ENCODE data around the gene IQGAP1. TPM values are rescaled to one million over a fixed set of nuclear protein-coding genes. Genes with fewer than 3 reads are reported as not detected.

Gene IQGAP1
- total RNA-seq, 1 experiment from 2014 or later = 72.4 TPM

DNA sequence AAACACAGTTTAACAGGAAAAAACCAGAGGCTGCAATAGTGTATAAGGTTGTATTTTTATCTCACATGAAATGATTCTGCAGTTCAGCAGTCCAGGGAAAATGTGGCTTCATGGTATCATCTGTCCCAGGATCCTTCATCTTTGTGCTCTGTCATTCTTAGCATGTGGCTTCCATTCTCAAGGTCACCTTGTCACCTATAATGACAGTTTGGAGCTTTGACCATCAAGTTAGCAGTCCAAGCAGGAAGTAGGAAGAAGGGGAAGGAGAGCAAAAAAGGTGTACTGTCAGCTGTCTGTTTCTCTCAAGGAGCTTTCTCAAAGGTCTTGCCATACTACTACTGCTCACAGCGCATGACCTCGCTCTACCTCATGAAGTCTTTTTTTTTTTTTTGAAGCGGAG lies 83.1 kb downstream of the IQGAP1 start:
- H3K27ac ChIP-seq (ENCODE audit: insufficient read length, low read depth, low read length) = no peak overlapping the region
- H3K9ac ChIP-seq (ENCODE audit: extremely low read depth, insufficient read length, low read length) = no peak overlapping the region
- H3K27me3 ChIP-seq (ENCODE audit: insufficient read depth, low read length) = no peaks in the 10 kb centered on the region
- H2BK12ac ChIP-seq (ENCODE audit: insufficient read length, low read depth, low read length) = no peak overlapping the region
- no peaks in the 10 kb centered on the region for H4K20me1 ChIP-seq (ENCODE audit: control insufficient read depth, insufficient read depth, insufficient read length)
- DNase-seq = peak; percentile 5
- H4K91ac ChIP-seq (ENCODE audit: insufficient read length, low read depth, low read length) = no peak overlapping the region
- H2AK5ac ChIP-seq (ENCODE audit: insufficient read length, low read length) = no peak overlapping the region
- Mint-ChIP-seq H3K27me3 (ENCODE audit: low read depth) (no peaks in the 10 kb centered on the region), H3K4me1 (no peaks in the 10 kb centered on the region), H3K9me3 (no peaks in the 10 kb centered on the region), H3K4me3 (no peak overlapping the region), H3K36me3 (ENCODE audit: insufficient read depth in 1 of 3, low read depth in 3 of 3) (peaks cover 2 to 49% (median 35%) of the 10 kb centered on the region in 3 experiments; a peak in 6 of 7 replicates), H3K27ac (peak overlapping the region in 1 of 3 experiments; percentile 34; a peak in 4 of 7 replicates)
- no peak overlapping the region for H2BK5ac ChIP-seq (ENCODE audit: insufficient read length, low read length)
- TF ChIP-seq, protein P1, sequence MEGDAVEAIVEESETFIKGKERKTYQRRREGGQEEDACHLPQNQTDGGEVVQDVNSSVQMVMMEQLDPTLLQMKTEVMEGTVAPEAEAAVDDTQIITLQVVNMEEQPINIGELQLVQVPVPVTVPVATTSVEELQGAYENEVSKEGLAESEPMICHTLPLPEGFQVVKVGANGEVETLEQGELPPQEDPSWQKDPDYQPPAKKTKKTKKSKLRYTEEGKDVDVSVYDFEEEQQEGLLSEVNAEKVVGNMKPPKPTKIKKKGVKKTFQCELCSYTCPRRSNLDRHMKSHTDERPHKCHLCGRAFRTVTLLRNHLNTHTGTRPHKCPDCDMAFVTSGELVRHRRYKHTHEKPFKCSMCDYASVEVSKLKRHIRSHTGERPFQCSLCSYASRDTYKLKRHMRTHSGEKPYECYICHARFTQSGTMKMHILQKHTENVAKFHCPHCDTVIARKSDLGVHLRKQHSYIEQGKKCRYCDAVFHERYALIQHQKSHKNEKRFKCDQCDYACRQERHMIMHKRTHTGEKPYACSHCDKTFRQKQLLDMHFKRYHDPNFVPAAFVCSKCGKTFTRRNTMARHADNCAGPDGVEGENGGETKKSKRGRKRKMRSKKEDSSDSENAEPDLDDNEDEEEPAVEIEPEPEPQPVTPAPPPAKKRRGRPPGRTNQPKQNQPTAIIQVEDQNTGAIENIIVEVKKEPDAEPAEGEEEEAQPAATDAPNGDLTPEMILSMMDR (conservative IDR thresholded peaks at IDR 0.05) = no peak
- no peak overlapping the region for H3K18ac ChIP-seq (ENCODE audit: insufficient read length, low read depth, low read length)
- no peaks in the 10 kb centered on the region for H3K79me1 ChIP-seq (ENCODE audit: insufficient read depth, low read depth, low read length, poor library complexity, severe bottlenecking)
- no peaks in the 10 kb centered on the region for H3K4me1 ChIP-seq (ENCODE audit: insufficient read depth, low read length)
- no peak overlapping the region for H3K4ac ChIP-seq (ENCODE audit: low read depth, low read length)
- H3K23ac ChIP-seq (ENCODE audit: insufficient read length, low read depth, low read length) = no peak overlapping the region
- H2BK20ac ChIP-seq (ENCODE audit: low read depth, low read length, poor library complexity, severe bottlenecking) = no peak overlapping the region
- no peaks in the 10 kb centered on the region for H3K79me2 ChIP-seq (ENCODE audit: insufficient read depth, low read length)
- no CpG with 5 or more reads among the region's 3 CpGs for WGBS (ENCODE audit: extremely low coverage, insufficient read length, low lambda C conversion rate)
- no peak overlapping the region for H2BK15ac ChIP-seq (ENCODE audit: low read depth, low read length)
- H2AFZ ChIP-seq (ENCODE audit: low read length) = no peak overlapping the region
- no peak overlapping the region for H4K8ac ChIP-seq (replicated peaks; ENCODE audit: insufficient read length, low read depth, low read length)
- no peak overlapping the region for H3K4me2 ChIP-seq (ENCODE audit: insufficient read depth, insufficient read length, low read length)
- no peak overlapping the region for H4K5ac ChIP-seq (ENCODE audit: insufficient read length, low read depth, low read length)
- H3K9me3 ChIP-seq (ENCODE audit: control insufficient read depth, low read depth, low read length) = no peaks in the 10 kb centered on the region
- no peak overlapping the region for H3K14ac ChIP-seq (ENCODE audit: insufficient read depth, low read length)
- no peak overlapping the region for H3T11ph ChIP-seq (ENCODE audit: low read length)
- H2BK120ac ChIP-seq (ENCODE audit: low read depth, low read length, poor library complexity, severe bottlenecking) = no peak overlapping the region
- H3K56ac ChIP-seq (ENCODE audit: insufficient read length, low read depth, low read length) = no peak overlapping the region
- no peaks in the 10 kb centered on the region for H3K23me2 ChIP-seq (ENCODE audit: insufficient read length, low read depth, low read length, poor library complexity, severe bottlenecking)

All from H9 (cell line).